Activated T-cell treated with anti-CD3 and anti-CD28 coated beads, Interleukin-2, amount 50 U/mL, for 1 hour (primary cell): ENCODE measurements around the gene BMP6.

Experiments used
- DNase-seq: peaks from one replicate; pipeline ENCODE4 v3.0.0-alpha.2; 2020

BMP6 gene

GRCh38 chr6:7910298-7910653, 184.4 kb downstream of the BMP6 start:
- no peak for DNase-seq

GRCh38 chr6:7910654-7911344, 184.9 kb downstream of the BMP6 start, which contains the start of gene TXNDC5:
Gene TXNDC5, minus strand, starts transcription at chr6:7910788. Its CDS starts 12 bp downstream, at chr6:7910776.
- DNase-seq: peak; percentile 74

DNA sequence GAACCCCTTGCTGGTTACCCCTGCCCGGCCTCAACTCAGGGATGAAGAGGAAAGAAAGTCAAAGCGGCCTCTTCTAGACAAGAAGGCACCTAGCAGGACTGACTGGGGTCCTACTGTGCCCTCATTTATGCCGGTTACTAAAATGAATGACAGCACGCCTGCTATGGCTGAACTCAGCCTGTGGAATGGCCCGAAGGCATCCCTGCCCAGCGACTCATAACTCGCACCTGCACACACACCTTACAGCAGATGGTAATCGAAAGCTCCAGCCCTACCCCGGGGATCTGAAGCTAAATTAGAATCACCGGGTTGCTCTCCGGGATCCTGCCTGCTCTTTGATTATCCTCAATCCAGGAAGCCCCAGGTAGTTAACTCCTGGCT, 185.4 kb downstream of the BMP6 start:
- no peak for DNase-seq

GRCh38 chr6:7912024-7912423, 186.1 kb downstream of the BMP6 start:
- no peak for DNase-seq

DNA sequence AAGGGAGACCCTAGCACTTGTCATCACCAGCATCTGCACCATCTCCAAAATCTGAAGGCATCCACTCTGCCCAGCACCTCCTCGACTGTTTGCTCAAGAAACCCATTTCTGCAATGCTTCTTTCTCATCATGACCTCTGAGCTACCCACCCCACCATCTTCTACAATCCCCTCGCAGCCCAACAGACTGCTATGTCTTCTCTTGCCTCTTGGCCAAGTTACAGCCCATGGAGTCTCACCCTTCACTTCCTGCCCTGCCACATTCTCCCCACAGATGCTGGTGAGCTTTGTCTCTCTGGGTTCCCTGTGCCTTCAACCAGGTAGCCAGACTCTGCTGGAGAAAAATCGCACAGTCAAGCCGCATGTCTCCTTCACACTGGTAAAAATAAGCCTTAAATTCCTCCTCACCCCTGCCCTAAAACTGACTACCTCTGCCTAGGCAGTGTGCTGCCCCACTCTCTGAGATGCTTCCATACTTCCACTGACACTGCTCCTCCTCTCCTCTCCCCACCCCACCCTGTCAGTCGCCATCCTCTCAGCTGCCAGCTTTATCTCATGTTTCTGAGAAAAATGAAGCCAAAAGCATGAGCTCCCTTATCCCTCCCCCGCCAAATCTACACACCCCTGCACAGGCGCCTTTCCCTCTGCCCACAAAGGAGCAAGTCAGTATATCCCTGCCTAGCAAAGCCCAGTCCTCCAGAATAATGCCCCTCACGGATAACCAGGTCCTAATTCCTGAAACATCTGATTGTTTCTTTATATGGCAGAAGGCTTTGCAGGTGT, 187.0 kb downstream of the BMP6 start:
- DNase-seq: no peak

DNA sequence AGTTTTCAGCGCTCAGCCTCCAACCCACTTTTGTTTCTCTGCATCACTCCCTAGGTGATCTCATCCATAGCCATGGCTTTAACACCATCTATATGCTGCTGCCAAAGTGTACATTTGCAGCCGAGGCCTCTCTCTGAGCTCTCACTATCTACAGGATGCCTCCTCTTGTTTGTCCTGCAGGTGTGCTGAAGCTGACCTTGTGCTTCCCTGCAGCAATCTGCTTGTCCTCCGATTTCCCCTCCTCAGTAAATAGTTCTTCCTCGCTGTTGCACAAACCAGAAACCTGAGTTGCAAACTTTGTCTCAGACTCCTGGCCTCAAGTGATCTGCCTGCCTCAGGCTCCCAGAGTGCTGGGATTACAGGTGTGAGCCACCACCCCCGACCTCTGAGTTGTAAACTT, 188.4 kb downstream of the BMP6 start:
- no peak for DNase-seq

DNA sequence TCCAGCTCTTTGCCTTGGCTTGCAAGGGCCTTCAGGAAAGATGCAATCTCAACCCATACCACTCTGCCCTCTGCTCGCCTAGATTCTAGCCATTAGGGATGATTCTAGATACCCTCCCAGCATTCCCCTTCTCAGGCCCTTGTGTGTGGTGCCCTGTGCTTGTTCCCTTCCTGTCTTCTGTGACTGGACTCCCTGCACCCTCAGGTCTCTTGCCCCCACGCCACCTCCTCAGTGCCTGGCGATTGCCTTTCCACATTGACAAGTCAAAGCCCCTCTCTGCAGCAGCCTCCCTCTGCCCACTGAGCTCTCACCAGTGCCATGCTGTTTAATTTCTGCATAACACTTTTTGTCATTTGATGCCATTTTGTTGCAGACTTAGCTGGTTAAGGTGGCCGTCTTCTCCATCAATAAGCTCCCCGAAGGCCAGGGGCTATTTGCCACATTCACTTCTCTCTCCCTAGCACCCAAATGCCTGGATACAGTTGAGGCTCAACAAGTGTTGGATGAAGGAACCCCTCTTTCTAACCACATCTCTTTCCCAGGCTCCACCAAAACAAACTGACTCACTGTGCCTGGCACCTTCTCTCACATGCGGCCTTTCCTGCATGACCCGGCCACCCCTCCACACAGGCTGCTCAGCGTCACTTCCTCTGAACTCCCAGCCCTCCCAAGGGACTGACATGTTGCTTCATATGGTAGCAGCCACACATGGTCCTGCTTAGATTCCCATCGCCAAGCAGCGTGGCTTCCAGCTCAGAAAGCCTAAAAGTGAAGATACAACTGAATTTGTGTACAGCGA, 189.3 kb downstream of the BMP6 start:
- DNase-seq: no peak

GRCh38 chr6:7916959-7917358, 191.1 kb downstream of the BMP6 start:
- DNase-seq: no peak

- DNase-seq: no peak
Measured at GRCh38 chr6:7917729-7918128, 191.8 kb downstream of the BMP6 start.

GRCh38 chr6:7918403-7918802, 192.5 kb downstream of the BMP6 start:
- no peak for DNase-seq

DNA sequence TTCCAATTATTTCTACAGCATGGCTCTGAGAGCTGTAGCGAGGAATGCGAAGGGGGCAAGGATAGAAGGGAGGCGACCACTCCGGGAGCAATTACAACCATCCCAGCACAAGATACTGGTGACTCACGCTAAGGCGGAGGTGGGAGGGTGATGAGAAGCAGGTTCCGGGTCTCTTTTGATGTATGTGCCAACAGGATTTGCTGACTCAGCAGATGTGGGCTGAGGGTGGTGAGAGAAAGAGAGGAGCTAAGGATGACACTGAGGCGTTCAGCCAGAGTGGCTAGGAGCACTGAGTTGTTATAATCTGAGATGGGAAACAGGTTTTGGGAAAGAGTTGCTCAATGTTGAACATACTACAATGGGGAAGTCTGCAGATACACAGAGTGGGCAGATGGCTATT, 194.0 kb downstream of the BMP6 start:
- no peak for DNase-seq

DNA sequence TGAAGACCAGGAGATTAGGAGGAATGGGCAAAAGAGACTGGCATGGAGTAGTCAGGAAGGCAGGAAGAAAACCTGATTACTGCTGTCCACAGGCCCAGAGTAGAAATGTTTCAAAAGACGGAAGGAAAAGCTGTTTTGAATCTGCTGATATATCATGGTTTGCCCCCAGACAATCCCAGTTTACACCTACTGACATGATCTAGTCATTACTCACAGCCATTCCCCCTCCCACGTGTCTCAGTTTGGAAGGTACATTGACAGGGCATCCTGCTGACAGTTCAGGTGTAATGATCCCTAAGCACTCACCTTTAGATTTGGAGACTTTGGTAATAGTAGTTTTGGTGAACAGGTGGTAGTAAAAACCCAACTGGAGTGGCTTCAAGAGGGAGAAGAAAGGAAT, 194.5 kb downstream of the BMP6 start:
- DNase-seq: no peak

- DNase-seq: no peak
Measured at GRCh38 chr6:7921046-7921445, 195.1 kb downstream of the BMP6 start.

DNA sequence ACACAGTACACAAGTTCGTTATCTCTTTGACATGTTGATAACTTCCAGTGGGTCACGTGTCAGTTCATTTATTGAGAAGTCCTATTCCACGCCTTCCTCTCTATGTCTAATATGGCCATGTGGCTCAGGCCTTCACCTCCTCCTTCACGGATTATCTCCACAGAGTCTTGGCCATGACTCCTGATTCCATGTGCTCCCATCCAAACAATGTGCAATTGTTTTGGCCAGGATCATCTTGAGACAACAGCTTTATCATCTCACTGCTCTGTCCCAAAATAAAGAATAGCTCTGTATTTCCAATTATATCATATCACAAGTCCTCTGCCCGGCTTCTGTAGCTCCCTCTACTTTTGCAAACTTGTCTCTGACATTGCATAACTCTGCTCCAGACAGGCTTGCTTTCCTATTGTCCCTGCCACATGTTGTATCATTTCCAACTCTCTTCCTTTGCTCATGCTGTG, 195.8 kb downstream of the BMP6 start:
- no peak for DNase-seq

DNA sequence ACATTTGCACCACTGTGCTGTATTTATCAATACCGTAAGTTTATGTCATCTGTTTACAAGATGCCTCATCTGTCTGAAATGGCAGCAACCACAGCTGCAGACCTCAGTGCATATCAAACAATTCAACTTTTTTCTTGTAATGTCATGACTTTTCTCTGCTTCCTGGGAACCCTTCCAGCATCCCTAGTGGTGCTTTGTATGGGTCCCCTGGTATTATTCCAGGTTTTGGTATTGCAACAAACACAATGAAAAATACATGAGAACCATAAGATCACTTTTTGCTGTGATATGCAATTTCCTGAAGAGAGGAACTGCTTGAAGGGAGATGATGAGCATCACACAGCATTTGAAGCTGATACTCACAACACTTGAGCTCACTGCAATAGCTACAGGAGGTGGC, 196.7 kb downstream of the BMP6 start:
- DNase-seq: no peak

- DNase-seq: no peak
Measured at GRCh38 chr6:7924867-7925266, 199.0 kb downstream of the BMP6 start.
